ENCODE results near the gene PARVB.

PARVB gene

DNA sequence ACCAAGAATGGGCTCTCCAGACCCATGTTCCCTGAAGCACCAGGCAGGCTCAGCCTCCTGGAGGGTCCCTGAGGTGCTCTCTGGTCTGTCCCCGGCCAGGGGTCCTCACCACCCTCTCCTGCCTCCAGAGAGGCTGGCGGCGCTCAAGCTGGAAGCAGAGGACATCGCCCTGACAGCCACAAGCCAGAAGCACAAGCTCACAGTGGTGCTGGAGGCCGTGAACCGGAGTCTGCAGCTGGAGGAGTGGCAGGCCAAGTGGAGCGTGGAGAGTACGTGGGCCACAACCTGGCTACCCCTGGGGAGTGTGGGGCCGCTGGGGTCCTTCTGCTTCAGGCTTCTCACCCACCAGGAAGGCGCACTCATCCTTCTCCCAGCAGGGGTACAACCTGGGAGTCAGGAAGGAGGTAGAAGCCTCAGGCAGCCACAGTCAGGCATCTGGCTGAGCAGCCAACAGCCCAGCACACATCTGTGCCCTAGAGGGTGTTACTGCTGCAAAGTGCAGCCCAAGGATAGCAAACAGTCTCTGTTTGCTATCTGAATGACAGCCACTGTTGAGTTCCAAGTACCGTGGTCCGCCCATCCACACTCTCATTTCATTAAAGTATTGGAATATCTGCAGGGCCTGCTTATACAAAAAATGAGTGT is 165.0 kb downstream of the PARVB start:
- no peak for DNase-seq

DNA sequence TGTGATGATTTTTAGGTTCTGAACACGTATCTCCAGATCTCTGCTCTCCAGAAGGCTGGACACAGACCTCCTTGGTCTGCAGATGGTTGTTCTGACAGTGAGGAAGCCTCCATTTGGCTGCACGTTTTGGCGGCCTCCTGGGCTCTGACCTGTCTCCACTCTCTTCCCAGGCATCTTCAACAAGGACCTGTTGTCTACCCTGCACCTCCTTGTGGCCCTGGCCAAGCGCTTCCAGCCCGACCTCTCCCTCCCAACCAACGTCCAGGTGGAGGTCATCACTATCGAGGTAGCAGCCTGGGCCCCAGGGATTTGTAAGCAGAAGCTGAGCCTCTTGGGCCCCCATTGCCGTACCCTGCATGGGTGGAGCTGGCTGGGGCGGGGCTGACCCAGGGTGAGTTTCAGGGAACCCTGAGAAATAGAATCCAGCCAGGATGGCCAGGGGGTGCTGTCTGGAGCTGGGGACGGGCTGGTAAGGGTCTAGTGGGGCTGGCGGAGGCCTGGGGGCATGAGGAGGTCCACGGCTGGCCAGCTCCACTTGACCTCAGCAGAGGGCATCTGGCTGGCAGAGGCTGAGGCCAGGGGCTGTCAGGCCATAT is 166.4 kb downstream of the PARVB start:
- DNase-seq: no peak

DNA sequence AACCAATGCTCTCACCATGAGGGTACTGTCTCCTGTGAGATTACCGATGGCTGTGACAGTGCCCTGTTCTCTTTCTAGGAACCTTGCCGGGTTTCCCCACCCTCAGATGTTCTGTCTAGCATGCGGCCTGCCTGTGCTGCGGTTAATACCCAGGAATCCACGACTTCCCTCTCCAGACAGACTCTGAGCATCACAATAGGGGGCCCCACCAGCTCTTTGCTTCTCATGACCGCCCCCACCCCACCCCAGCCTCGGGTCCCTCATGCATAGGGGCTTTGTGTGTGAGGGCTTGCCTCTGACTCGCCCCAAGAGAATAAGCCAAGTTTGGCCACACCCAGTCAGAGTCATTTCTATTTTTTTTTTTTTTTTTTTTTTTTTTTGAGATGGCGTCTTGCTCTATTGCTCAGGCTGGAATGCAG is 166.9 kb downstream of the PARVB start:
- no peak for DNase-seq

DNA sequence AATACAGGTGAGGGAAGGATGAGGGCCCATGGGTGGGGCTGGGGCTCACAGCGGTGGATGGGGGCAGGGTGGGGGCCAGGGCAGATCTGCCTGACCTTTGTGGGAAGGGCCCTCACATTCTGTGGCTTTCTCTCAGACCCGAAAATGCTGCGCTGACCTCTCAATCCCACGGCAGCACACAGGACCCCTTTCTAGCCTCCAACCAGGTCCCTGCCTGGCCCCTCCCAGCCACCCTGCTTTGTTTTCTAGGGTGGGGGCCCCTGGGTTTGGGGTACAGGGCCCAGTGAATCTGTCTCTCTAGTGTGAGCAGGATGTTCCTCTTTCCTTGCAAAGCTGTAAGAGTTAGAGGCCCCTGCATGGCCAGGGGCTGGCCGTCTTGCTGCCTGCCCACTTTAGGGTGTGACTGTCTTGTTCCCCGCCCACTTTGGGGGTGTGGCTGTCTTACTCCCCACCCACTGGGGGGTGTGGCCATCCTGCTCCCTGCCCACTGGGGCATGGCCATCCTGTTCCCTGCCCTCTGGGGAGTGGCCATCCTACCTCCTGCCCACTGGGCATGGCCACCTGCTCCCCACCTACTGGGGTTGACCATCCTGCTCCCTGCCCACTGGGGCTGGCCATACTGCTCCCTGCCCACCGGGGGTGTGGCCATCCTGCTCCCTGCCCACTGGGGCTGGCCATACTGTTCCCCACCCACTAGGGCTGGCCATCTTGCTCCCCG is 168.2 kb downstream of the PARVB start:
- DNase-seq: peak in 4 of 6 experiments; percentile 17 to 43 (median 23)

DNA sequence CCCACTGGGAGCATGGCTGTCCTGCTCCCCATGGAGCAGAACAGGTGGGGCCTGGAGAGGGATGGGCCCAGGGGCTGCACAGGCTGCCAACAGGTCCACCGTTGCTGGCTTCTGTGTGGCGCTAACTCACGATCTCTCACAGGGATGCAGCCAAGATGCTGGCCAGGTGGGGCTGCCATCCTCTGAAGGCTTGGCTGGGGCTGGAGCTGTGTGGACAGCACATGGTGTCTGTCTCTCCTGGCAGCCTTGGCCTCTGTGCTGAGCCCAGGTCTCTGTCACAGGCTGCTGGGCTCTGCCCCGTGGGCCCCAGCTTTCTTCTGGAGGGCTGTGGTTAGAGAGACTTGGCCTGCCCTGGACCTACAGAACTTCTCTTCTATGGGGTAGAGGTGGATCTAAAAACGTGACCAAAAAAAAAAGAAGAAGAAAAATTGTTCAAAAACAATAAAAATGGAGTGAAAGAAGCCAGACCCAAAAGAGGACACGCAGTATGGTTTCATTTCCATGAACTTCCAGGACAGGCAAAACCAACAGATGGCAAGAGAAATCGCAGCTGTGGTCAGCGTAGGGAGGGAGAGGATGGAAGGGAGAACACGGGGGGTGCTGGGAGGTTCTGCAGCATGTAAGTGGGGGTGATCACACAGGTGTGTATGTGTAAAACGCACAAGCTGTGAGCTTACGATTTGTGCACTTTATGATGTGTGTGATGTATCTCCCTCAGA is 168.9 kb downstream of the PARVB start:
- no peak for DNase-seq

DNA sequence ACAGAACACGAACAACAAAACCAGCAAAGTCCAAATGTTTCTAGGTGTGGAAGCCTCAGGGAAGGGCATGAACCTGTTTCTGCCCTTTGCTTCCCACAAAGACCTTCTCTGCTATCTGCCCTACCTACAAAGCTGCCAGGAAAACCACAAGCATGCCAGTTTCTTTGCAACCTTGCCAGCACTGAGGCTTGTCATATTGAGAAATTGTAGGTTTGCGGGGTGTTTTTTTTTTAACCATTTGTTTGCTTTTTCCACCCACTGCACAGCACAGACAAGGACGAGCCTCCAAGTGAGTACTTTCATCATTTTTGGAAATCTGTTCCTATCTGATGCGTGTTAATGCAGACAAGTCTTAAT is 169.4 kb downstream of the PARVB start:
- no peak for DNase-seq

DNA sequence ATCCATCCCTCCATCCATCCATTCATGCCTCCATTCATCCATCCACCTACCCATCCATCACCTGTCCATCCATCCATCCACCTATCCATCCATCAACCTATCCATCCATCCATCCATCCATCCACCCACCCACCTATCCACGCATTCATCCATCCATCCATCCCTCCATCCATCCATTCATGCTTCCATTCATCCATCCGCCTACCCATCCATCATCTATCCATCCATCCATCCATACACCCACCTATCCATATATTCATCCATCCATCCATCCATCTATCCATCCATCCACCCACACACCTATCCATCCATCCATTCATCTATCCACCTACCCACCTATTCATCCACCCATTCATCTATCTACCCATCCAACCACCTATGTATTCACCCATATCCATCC is 170.5 kb downstream of the PARVB start:
- no peak for DNase-seq

DNA sequence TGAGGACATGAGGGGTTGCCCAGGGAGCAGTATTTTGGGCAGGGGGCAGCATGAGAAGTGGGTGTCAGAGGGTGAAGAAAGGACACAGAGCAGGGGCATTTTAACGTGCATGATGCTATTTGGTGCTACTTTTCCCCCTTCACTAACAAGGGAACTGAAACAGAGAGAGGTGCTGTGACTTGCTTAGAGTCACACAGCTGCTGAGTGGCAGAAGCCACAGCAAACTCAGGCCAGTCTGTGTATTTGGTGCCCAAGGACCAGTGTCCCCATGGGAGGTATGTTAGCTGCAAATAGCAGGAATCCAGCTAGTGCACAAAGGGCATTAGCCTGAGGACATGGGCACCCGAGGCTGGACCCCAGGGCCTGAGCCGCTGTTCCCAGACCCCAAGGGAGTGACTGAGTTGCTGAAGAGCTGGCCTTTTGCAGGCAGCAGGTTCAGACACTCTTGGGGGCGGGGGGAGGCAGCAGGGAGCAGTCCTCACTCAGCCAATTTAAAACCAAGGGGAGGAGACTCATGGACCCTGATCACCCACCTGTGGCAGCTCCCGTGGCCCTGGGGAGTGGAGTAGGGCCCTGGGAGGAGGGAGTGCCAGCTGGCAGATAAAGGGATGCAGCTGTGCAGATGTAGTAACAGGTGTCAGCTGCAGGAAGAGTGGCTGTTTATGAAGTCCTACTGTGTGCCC is 171.2 kb downstream of the PARVB start:
- no peak for DNase-seq

DNA sequence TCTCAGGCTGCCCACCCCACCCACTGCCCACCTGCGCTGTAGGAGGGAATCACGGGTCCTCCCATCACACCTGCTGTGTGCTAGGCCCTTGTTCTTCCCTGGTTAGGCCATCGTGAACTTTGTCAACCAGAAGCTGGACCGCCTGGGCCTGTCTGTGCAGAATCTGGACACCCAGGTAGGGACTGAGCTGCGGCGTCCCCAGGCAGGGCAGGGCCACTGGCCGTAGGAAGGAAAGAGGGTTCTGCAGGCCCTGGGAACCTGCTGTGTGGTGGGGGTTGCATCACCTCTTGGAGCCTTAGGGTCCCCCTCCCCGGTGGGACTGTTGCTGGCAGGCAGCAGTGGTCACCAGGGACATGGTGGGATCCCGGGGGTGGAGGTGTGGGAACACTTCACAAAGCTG is 172.1 kb downstream of the PARVB start:
- DNase-seq: no peak

DNA sequence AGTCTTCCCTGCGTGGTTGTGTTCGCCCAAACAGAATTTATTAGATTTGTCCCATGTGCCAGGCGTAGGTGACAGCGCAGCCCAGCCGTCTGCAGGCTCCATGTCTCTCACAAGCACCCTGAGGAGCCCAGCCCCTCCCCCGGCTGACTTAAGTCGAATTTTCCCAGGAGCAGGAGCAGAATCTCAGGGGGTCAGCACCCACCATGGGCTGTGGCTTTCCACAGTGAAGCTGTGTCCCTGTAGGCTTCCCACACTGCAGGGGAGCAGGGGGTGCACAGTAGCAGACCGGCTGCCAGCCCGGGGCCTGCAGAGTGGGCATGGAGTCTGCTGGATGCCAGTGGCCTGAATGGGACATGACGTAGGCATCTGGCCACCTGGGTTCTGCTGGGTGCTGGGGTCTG is 172.6 kb downstream of the PARVB start:
- DNase-seq: no peak

DNA sequence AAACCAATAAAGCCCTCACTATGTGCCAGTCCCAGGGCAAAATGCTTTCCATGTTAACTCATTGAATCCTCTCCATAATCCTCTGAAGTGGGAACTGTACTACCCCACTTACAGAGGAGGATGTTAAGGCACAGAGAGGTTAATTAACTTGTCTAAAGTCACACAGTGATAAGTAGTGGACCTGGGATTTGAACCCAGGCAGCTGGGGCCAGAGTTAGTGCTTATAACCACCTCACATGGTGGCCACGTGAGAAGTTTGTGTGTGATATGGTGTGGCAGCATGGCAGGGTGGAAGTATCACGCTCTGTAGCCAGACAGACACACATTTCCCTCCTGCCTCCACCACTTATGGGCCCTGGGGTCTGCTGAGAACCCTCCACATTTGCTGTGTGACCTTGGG is 173.2 kb downstream of the PARVB start:
- DNase-seq: no peak

DNA sequence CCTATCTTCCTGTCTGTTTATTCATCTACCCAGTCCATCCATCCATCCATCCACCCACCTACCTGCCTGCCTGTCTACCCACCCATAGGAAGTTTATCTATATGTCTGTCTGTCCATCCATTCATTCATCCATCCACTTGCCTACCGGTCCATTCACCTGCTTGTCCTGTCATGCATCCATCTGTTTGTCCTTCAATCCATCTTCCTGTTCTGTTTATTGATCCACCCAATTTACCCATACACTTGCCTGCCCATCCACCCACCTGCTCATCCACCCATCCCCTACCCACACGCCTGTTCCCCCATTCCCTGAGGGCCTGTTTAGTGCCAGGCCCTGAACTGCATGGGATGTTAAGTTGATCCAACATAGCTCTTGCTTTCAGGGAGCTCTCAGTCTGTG is 175.1 kb downstream of the PARVB start:
- no peak for DNase-seq

DNA sequence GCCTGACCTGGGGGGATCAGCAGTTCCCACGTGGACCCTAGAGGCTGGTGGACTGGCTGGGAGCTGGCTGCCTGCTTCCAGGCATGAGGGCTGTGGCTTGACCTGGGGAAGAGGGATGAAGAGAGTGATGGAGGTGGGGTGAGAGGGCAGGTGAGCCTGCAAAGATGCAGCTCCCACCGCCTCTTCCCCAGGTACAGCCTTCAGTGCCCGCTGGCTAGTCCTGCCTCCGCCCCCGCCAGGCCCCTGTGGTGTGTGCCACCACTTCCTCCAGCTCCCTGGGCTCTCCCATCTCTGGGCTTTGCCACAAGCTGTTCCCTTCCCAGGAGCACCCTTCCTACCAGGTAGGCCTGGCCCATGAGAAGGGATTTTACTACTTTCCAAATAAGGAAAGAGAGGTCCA is 175.8 kb downstream of the PARVB start:
- DNase-seq: no peak

DNA sequence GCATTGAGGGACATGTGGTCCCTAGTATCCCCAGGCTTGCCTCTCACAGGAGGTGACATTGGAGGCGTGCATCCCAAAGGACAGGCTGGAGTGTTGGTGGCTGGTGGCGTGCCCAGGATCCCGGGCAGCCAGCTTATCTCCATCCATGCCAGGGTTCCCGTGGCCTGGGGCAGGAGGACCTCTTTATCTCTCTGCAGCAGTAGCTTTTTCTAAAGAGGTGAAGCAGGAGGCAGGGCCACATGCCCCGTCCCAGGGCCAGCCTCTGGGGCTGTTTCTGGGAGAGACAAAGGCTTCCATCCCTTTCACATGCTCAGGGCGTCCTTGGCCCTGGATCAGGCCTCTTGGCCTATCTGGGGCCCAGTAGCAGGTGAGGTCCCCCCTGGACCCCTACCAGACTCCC is 176.3 kb downstream of the PARVB start:
- no peak for DNase-seq

DNA sequence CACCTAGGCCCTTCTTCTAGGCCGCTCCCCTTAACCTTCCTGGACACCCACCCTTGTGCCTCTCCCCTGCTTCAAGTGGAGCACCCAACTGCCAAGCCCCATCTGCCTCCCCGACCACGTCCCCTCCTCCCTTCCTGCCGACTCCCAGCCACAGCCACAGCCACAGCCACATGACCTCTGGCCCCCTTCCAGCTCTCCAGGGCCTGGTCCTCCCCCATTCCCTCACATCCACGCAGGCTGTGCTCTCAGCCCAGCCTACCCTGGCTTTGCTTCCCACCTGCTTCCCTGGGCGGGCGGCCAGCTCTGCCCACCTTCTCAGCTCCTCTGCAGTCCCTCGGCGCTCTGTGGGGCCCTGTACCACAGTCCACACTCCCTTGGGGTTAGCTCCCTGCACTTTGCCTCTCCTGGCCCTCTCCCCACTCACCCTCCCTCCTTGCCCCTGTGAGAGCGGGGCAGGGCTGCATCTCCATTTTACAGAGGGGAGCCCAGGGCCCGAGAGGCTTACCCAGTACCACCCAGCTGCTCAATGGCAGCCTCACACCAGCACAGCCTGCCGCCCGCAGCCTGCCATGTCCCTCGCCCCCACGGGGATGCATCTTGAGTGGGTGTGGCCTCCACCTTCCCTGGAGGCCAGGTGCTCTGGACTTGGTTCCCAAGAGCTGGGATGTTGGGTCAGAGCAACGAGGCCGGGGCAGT is 176.9 kb downstream of the PARVB start:
- no peak for DNase-seq

DNA sequence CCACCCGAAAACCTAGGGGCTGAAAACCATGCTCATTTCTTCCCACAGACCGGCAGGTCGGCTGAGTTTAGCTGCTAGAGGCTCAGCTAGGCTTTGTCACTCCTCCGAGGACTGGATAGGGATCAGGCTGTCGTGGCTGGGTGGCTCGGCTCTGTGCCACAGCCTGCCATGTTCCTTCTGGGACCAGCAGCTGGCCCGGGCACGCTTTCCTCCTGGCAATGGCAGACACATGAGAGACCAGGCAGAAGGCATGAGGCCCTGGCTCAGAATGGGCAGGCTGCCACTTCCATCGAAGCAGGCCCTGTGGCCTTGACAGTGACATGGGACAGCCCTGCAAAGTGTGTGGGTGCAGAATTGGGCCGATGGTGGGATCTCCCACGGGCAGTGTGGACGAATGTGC is 177.6 kb downstream of the PARVB start:
- no peak for DNase-seq

DNA sequence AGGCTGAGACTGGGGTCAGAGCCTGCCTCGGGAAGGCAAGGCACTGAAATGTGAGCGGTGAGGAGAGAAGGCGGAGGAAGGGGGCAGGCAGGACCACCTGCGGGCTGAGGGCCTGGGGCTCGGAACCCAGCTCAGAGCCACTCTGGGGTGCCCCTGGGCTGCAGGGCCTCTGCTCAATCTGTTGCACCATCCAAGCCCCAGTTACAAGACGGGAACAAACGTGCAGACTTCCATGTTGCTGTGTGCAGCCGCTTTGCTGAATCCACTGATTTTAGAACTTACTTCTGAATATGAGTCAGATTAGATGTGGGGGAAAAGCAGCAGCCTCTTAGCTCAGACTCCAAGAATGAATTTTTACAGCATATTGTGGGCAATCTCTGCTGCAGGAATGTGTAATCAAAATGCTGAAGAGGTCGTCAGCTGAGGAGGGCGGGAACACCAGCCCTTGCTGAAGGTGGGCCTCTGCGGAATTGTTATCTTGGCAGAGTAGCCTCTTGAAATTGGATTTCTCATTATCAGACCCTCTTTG is 178.2 kb downstream of the PARVB start:
- no peak for DNase-seq

DNA sequence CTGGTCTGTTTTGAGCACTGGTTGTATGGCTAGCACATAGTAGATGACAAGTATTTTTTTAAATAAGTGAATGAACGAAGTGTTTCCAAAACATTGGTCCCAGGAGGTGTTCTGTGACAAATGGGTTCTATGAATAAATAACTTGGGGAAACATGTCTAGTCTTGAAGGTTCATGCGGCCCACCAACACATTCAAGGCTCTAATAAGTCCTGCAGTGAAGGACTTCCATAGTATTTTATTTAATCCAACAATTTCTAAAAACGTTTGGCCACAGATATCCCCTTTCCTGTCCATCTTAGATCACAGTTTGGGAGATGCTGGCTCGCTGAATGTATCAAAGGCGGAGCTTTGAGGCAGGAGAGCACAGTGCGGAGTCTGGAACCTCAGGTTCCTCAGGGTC is 179.1 kb downstream of the PARVB start:
- no peak for DNase-seq

DNA sequence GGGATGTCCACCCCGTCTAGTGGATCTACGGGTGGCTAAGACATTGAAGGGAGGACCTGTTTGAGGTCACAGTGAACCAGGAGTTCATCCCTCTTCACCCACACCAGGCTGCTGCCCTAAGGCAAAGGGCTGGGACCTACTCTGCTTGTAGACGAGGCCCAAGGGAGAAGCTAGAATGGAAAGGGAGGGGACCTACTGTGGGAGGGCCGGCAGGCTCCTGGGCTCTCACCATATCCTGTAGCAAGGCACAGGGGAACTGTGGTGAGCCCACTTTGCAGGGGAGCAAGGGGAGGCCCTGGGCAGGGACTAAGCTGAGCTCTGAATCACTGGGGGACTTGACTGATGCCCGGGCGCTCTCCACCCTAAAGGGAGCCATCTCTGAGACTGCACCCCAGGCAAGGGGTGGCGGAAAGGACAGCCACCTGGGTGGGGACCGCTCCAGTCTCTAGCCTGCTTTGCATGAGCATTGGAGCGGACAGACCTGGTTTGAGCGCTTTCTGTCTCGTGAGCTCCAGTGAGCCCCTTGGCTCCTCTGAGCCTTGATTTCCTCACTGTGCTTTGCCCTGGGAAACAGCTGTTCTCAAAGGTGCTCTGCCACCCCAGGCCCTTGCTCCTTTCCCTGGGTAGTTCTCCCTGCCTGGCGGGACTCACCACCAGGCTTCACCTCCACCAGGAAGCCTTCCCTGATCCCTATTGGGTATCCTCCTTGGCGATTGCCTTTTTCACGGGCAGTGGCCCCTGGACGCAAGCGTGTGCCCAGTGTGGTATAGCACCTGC is 180.8 kb downstream of the PARVB start:
- no peak for DNase-seq

DNA sequence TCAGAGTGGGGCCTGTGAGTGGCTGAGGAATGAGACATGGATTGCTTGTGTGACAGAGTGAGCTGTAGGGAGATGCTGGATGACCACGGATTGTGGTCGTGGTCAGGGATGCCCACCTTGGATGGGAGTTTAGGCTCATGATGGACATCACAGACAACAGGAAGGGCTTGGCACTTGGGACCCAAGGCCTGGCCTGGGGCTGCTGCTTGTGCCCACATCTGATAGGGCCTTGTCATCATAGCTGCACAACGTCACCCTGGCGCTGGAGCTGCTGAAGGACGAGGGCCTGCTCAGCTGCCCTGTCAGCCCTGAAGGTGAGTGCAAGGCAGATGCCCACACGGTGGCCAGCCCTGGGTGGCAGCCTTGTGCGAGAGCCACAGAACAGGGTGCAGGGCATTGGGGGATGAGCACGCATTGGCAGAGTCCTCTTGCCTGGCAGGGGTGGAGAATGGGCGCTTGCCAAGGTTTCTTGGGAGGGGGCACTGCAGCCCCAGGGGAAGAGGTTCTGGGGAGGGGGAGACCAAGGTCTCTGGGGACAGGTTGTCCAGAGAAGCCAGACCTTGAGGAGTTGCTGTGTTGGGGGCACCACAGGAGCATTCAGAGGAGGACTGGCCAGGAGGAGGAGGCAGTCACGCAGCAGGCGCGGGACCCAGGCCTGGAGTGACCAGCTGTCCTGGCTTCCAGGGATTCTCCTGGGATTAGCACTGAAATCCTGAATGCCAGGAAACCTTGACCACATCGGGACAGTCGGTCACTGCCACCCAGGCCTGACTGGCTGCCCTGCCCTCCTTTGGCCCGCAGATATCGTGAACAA is 181.6 kb downstream of the PARVB start:
- DNase-seq: no peak

DNA sequence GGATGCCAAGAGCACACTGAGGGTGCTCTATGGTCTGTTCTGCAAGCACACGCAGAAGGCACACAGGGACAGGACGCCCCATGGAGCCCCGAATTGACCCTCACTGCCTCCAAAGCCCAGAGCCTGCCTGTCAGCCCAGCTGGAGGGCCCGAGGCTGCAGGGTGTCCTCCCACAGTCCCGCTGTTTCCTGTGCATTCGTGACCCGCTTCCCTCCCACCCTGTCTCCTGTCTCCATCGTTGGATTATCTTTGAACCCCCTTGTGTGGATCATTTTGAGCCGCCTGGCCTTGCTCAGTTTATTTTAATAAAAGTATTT is 182.2 kb downstream of the PARVB start:
- no peak for DNase-seq

Data from stimulated activated naive CD4-positive, alpha-beta T cell (primary cell).